PFSK-1 (cell line): Measurements from ENCODE around the gene LGI1.

Experiments used
- FOXP2 ChIP-seq: optimal IDR thresholded peaks from 2 replicates; pipeline ENCODE3; 2011; ENCODE audit warnings: borderline replicate concordance, control low read depth, inconsistent platforms; ENCODE audit not compliant: insufficient read depth; ENCODE audit errors: extremely low read length, extremely low read depth
- POLR2AphosphoS5 ChIP-seq: IDR thresholded peaks from 2 replicates; pipeline ENCODE4 v1.6.1; 2012; ENCODE audit warnings: low read depth, mild to moderate bottlenecking, control low read depth, low read length, moderate library complexity
- SIN3A ChIP-seq: IDR thresholded peaks from 2 replicates; pipeline ENCODE4 v1.6.1; 2012; ENCODE audit warnings: mild to moderate bottlenecking, low read length, moderate library complexity, borderline replicate concordance; ENCODE audit not compliant: insufficient read depth
- TAF1 ChIP-seq: IDR thresholded peaks from 2 replicates; pipeline ENCODE4 v1.6.1; 2012; ENCODE audit warnings: low read length, control low read depth, borderline replicate concordance; ENCODE audit not compliant: insufficient read depth
- TF ChIP-seq, protein P1 (sequence below), 2 experiments: IDR thresholded peaks; 2 replicates each; pipeline versions ENCODE4 v1.6.1 to v1.8.0; 2011 to 2012; ENCODE audit warnings: low read depth in 2 of 2, low read length in 2 of 2, control low read depth in 1 of 2, inconsistent platforms in 1 of 2, mild to moderate bottlenecking in 1 of 2, moderate library complexity in 1 of 2; ENCODE audit not compliant: insufficient read depth in 1 of 2

LGI1 gene

DNA sequence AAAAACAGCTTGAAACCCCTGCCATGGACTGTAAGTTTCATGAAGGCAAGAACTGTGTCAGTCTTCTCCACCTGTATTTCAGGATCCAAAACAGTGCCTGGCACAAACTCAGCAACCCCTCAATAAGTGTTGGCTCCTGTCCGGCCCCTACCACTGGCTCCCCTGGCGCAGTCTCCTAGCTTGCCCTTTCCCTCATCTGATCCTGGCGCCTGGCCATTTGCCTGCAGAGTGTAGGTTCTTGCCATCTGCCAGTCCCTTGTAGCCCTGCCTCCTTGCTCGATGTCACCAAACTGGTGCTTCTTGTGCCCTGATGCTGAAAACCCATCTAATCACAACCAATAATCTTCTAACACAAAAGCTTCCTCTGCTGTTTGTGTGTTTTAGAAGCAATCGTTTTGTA is 60.4 kb downstream of the LGI1 start:
- TF ChIP-seq TAF1 (no peak), FOXP2 (no peak)

DNA sequence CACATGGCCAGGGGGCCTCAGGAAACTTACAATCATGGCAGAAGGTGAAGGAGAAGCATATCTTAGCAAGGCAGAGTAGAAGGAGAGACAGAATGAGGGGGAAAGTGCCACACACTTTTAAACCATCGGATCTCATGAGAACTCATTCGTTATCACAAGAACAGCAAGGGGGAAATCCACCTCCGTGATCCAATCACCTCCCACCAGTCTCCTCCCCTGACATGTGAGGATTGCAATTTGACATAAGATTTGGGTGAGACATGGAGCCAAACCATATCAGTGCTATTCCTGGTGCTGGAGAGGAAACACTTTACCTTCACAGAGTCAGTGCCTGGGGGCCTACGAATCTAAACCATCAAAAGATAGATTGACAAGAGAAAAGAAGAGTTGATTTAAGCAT is 61.8 kb downstream of the LGI1 start:
- no peak for TF ChIP-seq POLR2AphosphoS5

DNA sequence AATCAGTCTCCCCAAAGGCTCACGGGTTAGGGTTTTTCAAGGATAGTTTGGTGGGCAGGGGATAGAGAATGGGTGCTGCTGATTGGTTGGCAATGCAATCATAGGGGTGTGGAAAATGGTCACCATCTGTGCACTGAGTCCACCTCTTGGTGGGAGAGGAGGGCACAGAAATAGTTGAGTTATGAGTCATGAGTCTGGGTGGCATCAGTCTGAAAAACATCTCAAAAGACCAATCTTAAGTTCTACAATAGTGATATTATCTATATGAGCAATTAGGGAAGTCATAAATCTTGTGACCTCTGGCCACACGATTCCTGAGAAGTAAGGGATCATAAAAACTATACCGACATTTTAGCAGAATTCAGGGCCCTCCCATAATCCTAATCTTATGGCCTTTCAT is 62.7 kb downstream of the LGI1 start:
- no peak for TF ChIP-seq POLR2AphosphoS5
- TF ChIP-seq FOXP2: no peak
- TF ChIP-seq, protein P1, sequence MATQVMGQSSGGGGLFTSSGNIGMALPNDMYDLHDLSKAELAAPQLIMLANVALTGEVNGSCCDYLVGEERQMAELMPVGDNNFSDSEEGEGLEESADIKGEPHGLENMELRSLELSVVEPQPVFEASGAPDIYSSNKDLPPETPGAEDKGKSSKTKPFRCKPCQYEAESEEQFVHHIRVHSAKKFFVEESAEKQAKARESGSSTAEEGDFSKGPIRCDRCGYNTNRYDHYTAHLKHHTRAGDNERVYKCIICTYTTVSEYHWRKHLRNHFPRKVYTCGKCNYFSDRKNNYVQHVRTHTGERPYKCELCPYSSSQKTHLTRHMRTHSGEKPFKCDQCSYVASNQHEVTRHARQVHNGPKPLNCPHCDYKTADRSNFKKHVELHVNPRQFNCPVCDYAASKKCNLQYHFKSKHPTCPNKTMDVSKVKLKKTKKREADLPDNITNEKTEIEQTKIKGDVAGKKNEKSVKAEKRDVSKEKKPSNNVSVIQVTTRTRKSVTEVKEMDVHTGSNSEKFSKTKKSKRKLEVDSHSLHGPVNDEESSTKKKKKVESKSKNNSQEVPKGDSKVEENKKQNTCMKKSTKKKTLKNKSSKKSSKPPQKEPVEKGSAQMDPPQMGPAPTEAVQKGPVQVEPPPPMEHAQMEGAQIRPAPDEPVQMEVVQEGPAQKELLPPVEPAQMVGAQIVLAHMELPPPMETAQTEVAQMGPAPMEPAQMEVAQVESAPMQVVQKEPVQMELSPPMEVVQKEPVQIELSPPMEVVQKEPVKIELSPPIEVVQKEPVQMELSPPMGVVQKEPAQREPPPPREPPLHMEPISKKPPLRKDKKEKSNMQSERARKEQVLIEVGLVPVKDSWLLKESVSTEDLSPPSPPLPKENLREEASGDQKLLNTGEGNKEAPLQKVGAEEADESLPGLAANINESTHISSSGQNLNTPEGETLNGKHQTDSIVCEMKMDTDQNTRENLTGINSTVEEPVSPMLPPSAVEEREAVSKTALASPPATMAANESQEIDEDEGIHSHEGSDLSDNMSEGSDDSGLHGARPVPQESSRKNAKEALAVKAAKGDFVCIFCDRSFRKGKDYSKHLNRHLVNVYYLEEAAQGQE (IDR thresholded peaks at IDR 0.05; ENCODE audit: insufficient read depth in 1 of 2, low read depth in 2 of 2, low read length in 2 of 2): no peak
- TF ChIP-seq TAF1: no peak
- TF ChIP-seq SIN3A: no peak

DNA sequence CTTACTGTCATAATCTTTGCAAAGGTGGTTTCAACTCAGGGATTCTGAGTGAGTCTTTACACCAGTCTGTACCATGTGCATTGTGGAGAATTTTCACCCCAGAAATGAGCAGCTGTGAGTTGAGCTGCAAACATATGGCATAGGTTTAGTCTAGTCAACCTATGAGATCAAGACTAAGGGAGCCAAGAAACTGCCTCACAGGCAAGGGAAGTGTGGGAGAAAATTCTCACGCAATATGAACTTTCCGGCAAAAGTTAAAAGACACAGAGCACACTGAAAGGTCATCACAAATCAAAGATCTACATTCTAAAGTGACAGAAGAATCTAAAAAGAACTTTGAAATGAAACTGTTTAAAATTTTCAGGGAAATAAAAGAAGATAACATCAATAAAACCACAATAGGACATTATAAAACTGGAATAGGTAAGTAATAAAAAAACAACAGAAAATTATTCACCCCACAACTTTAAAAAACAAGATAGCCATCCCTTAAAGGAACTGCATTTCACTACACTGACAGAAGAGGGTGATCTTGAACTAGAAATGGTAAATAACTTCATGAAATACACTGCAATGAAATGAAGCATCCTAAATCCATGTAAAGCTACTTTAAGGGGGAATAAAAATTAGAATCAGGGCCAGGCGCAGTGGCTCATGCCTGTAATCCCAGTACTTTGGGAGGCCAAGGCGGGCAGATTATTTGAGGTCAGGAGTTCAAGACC is 63.5 kb downstream of the LGI1 start:
- TF ChIP-seq, protein P1 (IDR thresholded peaks at IDR 0.05; ENCODE audit: insufficient read depth in 1 of 2, low read depth in 2 of 2, low read length in 2 of 2): no peak
- no peak for TF ChIP-seq SIN3A
- TF ChIP-seq FOXP2: no peak
- TF ChIP-seq POLR2AphosphoS5: no peak
- no peak for TF ChIP-seq TAF1

DNA sequence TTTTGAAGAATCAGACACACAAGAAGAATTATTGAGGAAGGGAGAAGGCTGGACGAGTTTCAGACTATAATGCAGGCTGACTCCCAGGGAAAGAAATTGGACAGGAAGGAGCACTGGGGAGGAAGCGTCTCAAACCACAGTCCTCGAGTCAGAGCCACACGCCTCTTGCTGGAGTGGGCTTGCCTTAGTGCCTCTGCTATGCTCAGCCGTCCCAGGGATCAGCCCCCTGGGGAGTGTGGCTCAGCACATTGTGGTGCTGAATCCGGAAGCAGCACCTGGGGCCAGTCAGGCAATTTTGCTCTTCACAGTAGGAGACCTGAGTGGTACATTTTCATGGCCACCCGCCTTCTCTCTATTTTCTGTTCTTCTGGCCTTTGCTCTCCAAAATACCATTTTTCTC is 68.6 kb downstream of the LGI1 start:
- TF ChIP-seq POLR2AphosphoS5: no peak
- TF ChIP-seq TAF1: no peak
- TF ChIP-seq FOXP2: no peak
- TF ChIP-seq SIN3A: no peak
- TF ChIP-seq, protein P1 (IDR thresholded peaks at IDR 0.05; ENCODE audit: insufficient read depth in 1 of 2, low read depth in 2 of 2, low read length in 2 of 2): no peak

DNA sequence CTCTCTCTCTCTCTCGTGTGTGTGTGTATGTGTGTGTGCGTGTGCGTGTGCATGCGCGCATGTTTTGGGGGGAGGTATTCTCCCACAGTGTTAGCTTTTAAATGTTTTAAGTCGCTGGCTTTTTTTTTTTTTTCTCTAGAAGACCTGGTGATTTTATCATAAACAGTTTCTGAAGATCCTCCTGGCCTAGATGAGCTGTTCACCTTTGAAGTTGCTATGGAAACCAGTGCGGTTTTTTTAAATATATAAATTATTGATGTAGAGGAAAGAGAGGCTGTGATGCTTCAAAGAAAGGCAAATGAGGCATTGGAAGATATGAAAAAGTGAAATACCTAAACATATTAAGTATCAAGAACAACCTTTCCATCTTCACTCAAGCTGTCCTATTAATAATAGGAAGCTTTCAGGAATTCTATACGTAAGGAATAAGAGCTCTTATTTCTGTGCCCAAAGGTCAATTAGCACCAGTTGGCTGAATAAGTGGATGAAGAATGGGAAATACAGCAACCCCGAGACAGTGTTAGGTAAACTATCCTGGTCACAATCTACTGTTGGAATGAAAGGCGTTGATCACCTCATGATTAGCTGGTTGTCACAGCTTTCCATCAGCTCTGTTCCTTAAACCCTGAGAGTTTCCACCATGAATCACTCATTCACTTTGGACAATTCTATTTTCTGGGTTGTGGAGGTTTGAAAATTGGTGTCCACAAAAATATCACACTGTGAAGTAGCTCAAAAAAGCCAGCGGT is 69.5 kb downstream of the LGI1 start:
- TF ChIP-seq FOXP2: no peak
- no peak for TF ChIP-seq SIN3A
- TF ChIP-seq POLR2AphosphoS5: no peak
- TF ChIP-seq, protein P1 (IDR thresholded peaks at IDR 0.05; ENCODE audit: insufficient read depth in 1 of 2, low read depth in 2 of 2, low read length in 2 of 2): no peak
- no peak for TF ChIP-seq TAF1
